GM19025 (cell line): ENCODE results near the gene TNFRSF1A.
A peak's percentile ranks its signal among the peaks of the same experiment; 100 is the strongest.
"Not testable (repeated sequence)": the region's sequence is repeated elsewhere in the genome, so short reads cannot be mapped to it uniquely, and the experiment has no call there.

ENCODE experiments used
- ATAC-seq: cut with Tn5 transposase; IDR thresholded peaks from one replicate; pipeline ENCODE4 v1.9.1; 2021; ENCODE audit warnings: mild to moderate bottlenecking, low read depth, moderate library complexity; ENCODE audit not compliant: unreplicated experiment

TNFRSF1A gene

GRCh38 chr12:6338955-6339354 lies 2.9 kb downstream of the TNFRSF1A start:
- ATAC-seq, result no peak

- ATAC-seq, result not testable (repeated sequence)
Observed at GRCh38 chr12:6338536-6338935, 3.3 kb downstream of the TNFRSF1A start.

- ATAC-seq, result no peak
Observed at GRCh38 chr12:6337958-6338433, 3.9 kb downstream of the TNFRSF1A start.

- ATAC-seq, result no peak
Observed at GRCh38 chr12:6336889-6337853, 4.7 kb downstream of the TNFRSF1A start.

GRCh38 chr12:6336079-6336888 lies 5.6 kb downstream of the TNFRSF1A start:
- ATAC-seq, result no peak

- ATAC-seq, result peak; percentile 80
Observed at GRCh38 chr12:6335451-6336078, 6.3 kb downstream of the TNFRSF1A start.

- no peak for ATAC-seq
Observed at GRCh38 chr12:6334940-6335450, 6.9 kb downstream of the TNFRSF1A start.

GRCh38 chr12:6334359-6334758 lies 7.5 kb downstream of the TNFRSF1A start:
- ATAC-seq, result no peak

- ATAC-seq, result no peak
Observed at GRCh38 chr12:6333566-6333965, 8.3 kb downstream of the TNFRSF1A start.

- no peak for ATAC-seq
Observed at GRCh38 chr12:6333029-6333428, 8.8 kb downstream of the TNFRSF1A start.

- ATAC-seq, result no peak
Observed at GRCh38 chr12:6332459-6332858, 9.4 kb downstream of the TNFRSF1A start.

- ATAC-seq, result no peak
Observed at GRCh38 chr12:6330999-6331714, 10.7 kb downstream of the TNFRSF1A start.

- ATAC-seq, result peak; percentile 72
Observed at GRCh38 chr12:6330192-6330591, 11.7 kb downstream of the TNFRSF1A start.

GRCh38 chr12:6329703-6330064 lies 12.2 kb downstream of the TNFRSF1A start:
- ATAC-seq, result no peak

GRCh38 chr12:6328945-6329702 lies 12.8 kb downstream of the TNFRSF1A start:
- ATAC-seq, result no peak

GRCh38 chr12:6328045-6328779 lies 13.7 kb downstream of the TNFRSF1A start:
- no peak for ATAC-seq

GRCh38 chr12:6327229-6328041 lies 14.4 kb downstream of the TNFRSF1A start:
- ATAC-seq, result no peak
